Activated CD8-positive, alpha-beta memory T cell treated with anti-CD3 and anti-CD28 coated beads for 48 hours (primary cell): ENCODE data around the gene NAA38.
"Not testable (repeated sequence)": the region's sequence is repeated elsewhere in the genome, so short reads cannot be mapped to it uniquely, and the experiment has no call there.

ENCODE experiments used
- DNase-seq, 3 experiments: peaks; one replicate each; pipeline ENCODE4 v3.0.0-alpha.2; 2020; ENCODE audit warnings: low read depth in 2 of 3, low spot score in 2 of 3

The NAA38 gene

DNA sequence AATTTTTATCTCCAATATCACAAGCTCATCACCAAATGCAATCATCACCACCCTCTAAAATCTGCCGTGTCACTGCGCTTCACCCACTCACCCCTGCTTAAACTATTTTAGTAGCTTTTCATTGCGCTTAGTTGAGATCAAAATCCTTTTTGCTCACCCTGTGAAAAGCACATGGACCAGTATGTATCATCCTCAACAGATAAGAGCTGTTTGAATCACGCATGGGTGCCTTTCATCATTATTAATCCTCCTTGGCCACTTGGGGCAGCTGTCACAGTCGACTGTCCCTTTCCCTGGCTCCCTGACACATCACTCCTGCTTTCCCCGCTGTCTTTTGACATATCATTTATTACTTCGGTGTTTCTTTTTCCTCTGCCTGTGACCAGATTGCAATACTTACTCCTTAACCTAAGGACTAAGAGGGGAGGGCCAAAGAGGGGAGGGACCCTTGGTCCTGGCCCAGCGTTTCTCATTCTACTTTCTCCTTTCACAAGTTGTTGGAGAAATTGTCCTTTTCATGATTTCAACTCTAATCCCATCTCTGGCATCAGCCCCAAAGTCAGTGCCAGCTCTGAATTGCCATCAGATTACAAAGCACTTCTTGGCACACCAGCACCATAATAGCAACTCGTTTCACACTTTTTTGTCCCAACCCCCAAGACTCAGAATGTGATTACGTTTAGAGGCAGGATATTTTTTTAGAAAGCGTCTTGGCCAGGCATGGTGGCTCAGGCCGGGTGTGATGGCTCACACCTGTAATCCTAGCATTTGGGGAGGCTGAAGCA is 32.0 kb downstream of the NAA38 start:
- no peak for DNase-seq

GRCh38 chr17:7824021-7824924 is 33.1 kb downstream of the NAA38 start:
- no peak for DNase-seq

DNA sequence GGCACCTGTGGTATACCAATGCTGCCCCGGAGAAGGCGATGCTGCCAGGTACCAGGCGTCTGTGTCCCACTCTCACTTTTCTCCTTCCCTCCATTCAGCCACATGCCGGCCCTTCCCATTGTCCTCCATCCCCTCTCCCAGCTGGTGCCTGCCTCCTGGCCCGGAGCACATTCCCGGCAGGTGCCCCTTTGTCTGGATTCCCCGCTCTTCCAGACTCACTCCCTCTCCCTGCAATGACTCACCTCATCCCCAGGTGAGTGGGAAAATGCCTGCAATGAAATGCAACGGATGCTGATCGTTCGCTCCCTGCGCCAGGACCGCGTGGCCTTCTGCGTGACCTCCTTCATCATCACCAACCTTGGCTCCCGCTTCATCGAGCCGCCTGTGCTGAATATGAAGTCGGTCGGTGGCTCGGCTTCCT is 33.8 kb downstream of the NAA38 start:
- no peak for DNase-seq

- no peak for DNase-seq
Observed at GRCh38 chr17:7822126-7822525, 35.2 kb downstream of the NAA38 start.

- DNase-seq, result no peak
Observed at GRCh38 chr17:7820231-7820630, 37.1 kb downstream of the NAA38 start.

DNA sequence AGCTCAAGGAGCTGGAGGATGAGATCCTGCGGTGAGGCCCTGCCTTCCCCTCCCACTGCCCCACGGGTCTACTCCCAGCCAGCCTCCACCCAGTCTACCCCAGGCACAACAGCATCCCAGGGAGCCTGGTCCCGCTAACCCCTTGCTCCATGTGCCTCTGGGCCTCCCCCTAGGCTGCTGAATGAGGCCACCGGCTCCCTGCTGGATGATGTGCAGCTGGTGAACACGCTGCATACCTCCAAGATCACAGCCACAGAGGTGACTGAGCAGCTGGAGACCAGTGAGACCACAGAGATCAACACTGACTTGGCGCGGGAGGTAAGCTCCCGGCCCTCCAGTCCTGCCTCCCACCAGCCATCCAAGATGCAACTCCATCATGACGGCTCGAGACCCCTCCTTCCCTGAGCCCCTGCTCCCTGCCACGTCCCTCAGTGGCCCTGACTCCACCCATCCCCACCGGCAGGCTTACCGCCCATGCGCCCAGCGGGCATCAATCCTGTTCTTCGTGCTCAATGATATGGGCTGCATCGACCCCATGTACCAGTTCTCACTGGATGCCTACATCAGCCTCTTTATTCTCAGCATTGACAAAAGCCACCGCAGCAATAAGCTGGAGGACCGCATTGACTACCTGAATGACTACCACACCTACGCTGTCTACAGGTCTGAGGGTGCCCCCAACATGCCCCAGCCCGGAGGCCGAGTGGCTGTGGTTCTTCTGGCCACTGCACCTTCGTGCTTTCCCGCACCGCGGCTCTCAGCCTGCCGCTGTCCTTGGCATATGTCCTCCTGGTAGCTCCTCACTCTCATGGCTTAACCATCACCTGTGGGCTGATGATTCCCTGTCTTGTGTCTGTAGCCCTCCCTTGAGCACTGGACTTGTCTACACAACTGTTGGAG is 38.4 kb downstream of the NAA38 start:
- DNase-seq, result no peak

- DNase-seq, result no peak
Observed at GRCh38 chr17:7818026-7818425, 39.3 kb downstream of the NAA38 start.

DNA sequence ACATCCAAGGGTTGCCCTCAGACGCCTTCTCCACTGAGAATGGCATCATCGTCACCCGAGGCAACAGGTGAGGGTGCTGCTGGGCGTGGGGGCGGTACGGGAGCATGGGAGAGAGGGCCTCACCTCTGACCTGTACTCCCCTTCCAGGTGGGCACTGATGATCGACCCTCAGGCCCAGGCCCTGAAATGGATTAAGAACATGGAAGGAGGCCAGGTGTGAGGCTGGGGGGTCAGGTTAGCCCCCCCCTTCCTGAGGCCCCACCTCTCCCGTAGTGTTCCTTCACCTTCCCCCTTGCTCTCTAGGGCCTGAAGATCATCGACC is 39.8 kb downstream of the NAA38 start:
- no peak for DNase-seq

GRCh38 chr17:7816926-7817642 is 40.3 kb downstream of the NAA38 start:
- no peak for DNase-seq

- DNase-seq, result no peak
Observed at GRCh38 chr17:7814969-7815368, 42.4 kb downstream of the NAA38 start.

DNA sequence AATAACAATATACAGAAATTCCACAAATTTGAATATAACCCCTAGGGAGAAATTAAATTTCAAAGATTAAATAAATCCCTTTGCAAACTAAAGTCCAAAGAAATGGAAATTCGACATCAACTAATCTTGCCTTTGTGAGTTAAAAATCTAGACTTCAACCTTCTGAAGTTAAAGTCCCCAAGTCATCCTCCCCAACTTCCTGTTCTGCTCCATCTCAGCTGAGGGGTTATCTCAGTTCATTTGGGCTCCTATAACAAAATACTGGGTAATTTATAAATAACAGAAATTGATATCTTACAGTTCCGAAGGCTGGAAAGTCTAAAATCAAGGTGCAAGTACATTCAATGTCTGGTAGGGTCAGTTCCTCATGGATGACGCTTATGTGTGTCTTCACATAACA is 46.1 kb downstream of the NAA38 start:
- no peak for DNase-seq

DNA sequence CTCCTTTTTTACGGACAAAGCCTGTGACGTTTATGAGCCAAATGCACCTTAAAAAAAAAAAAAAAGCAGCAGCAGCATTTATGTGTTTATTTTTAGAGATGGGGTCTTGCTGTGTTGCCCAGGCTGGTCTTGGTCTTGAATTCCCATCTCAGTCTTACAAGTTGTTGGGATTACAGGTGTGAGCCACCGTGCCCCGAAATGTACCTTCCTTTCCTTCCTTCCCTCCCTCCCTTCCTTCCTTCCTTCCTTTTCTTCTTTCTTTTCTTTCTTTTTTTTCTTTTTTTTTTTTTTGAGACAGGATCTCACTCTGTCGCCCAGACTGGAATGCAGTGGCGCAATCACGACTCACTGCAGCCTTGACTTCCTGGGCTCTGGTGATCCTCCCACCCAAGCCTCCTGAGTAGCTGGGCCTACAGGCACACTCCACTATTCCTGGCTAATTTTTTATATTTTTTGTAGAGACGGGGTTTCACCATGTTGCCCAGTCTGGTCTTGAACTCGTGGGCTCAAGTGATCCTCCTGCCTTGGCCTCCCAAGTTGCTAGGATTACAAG is 47.5 kb downstream of the NAA38 start:
- not testable (repeated sequence) for DNase-seq

DNA sequence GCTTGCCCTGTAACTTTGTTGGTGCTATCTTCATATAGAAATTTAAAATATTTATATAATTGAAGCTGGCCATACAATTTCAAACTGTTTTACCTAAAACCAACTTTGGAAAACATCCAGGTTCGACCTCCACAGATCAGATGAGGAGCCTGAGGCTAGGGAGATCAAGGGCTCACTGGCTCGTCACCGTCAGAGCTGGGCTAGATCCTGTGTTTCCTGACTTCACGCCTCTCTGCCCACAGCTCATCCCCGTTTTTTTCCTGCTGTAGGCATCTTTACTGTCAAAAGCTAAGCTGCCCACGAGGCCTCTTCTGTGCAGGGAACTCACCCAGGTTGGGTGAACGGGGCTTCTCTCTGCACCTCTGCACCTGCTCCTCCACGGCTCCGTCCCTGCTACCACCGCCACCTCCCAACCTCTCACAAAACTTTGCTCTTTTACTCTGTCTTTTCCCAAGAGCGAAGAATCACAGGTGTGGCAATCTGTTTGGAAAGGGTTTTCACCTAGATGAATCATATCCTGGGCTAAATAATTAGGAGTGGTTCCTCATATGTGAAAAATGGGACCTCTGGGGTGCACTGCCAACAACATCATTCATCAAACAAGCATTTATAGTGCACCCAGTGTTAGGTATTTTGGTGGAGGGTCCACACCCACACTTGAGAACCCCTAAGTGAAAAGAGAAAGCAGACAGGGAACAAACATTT is 48.1 kb downstream of the NAA38 start:
- DNase-seq, result no peak

DNA sequence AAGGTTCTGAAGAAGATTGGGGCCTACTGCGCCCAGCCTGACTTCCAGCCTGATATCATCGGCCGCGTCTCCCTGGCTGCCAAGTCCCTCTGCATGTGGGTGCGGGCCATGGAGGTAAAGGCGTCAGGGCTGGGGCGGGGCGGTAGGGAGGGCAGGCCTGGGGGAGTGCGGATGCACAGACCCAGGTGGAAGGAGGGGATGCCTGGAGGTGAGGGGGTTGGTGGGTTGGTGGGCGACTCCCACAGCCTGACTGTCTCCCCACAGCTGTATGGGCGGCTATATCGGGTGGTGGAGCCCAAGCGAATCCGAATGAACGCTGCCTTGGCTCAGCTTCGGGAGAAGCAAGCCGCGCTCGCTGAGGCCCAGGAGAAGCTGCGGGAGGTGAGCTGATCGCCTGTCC is 50.2 kb downstream of the NAA38 start:
- DNase-seq, result no peak
